ENCODE measurements around the gene HECA. TPM values are rescaled to one million over a fixed set of nuclear protein-coding genes. Genes with fewer than 3 reads are reported as not detected.
"Not testable (repeated sequence)": the region's sequence is repeated elsewhere in the genome, so short reads cannot be mapped to it uniquely, and the experiment has no call there.

HECA gene
- total and polyA plus RNA-seq, 11 donors, result 16.5 to 67.0 (median 47.9) TPM

GRCh38 chr6:139135578-139136545 lies 982 bp downstream of the HECA start:
- Histone ChIP-seq H3K9me3 (no peaks in the 10 kb centered on the region), H3K36me3 (peaks cover 0 to 3% (median 0%) of the 10 kb centered on the region in 9 donors), H3K4me3 (peak overlapping the region; percentile 47 to 98 (median 82)), H3K4me1 (peaks cover 5 to 78% (median 39%) of the 10 kb centered on the region in 12 donors), H3K27ac (peak overlapping the region; percentile 74 to 99 (median 96)), H3K27me3 (no peaks in the 10 kb centered on the region)
- WGBS, 4 donors, result 0 to 2% (median 0%) methylated on average over 37 to 76 of the region's 76 CpGs
- ATAC-seq (peak in 3 of 4 donors; percentile 41 to 62 (median 52)), DNase-seq (peak; percentile 79 to 91 (median 82))
- TF ChIP-seq, protein P1, sequence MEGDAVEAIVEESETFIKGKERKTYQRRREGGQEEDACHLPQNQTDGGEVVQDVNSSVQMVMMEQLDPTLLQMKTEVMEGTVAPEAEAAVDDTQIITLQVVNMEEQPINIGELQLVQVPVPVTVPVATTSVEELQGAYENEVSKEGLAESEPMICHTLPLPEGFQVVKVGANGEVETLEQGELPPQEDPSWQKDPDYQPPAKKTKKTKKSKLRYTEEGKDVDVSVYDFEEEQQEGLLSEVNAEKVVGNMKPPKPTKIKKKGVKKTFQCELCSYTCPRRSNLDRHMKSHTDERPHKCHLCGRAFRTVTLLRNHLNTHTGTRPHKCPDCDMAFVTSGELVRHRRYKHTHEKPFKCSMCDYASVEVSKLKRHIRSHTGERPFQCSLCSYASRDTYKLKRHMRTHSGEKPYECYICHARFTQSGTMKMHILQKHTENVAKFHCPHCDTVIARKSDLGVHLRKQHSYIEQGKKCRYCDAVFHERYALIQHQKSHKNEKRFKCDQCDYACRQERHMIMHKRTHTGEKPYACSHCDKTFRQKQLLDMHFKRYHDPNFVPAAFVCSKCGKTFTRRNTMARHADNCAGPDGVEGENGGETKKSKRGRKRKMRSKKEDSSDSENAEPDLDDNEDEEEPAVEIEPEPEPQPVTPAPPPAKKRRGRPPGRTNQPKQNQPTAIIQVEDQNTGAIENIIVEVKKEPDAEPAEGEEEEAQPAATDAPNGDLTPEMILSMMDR (IDR thresholded peaks at IDR 0.05), result peak in 5 of 12 donors; percentile 4 to 42 (median 26)
- no peak for TF ChIP-seq POLR2A (IDR thresholded peaks at IDR 0.05)
- intact Hi-C loops (cut with DNase I), result loop anchor here in 3 of 10 donors (5.0 kb wide), 3 partner anchors 149 to 156 kb away; partner anchors contain the start of genes TXLNB (in 2 of the 3) and REPS1 (in 1 of the 3)

- WGBS, 4 donors, result 37 to 50% (median 41%) methylated on average over 2 of the region's 2 CpGs
- no peak for TF ChIP-seq POLR2A (IDR thresholded peaks at IDR 0.05)
- TF ChIP-seq, protein P1 (IDR thresholded peaks at IDR 0.05), result no peak
- intact Hi-C loops (cut with DNase I), result loop anchor here in 3 of 10 donors (5.0 kb wide), 3 partner anchors 150 to 155 kb away; partner anchors contain the start of genes TXLNB (in 2 of the 3) and REPS1 (in 1 of the 3)
- no peak for DNase-seq
- peaks cover 5 to 66% (median 38%) of the 10 kb centered on the region in 12 donors for H3K4me1 ChIP-seq
- no peaks in the 10 kb centered on the region for H3K27me3 ChIP-seq
- peaks cover 0 to 4% (median 0%) of the 10 kb centered on the region in 12 donors for H3K9me3 ChIP-seq
- peaks cover 0 to 3% (median 0%) of the 10 kb centered on the region in 9 donors for H3K36me3 ChIP-seq
- peak in 1 of 4 donors; percentile 9 for ATAC-seq
- peak overlapping the region in 9 of 12 donors; percentile 63 to 98 (median 84) for H3K4me3 ChIP-seq
- H3K27ac ChIP-seq, result peak overlapping the region in 11 of 12 donors; percentile 74 to 99 (median 95)
These were observed 2.8 kb downstream of the HECA start for GRCh38 chr6:139137706-139138105.

DNA sequence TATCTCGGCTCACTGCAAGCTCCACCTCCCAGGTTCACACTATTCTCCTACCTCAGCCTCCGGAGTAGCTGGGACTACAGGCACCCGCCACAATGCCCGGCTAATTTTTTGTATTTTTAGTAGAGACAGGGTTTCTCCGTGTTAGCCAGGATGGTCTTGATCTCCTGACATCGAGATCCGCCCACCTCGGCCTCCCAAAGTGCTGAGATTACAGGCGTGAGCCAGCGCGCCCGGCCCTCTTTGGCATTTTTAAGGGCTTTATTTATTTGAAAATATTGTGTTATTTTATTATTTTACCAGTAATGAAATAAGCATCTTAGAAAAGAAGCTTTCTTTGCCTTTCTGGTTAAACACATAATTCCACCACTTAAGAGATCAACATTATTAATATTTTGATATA lies 6.0 kb downstream of the HECA start:
- H3K4me3 ChIP-seq; DNase-seq; H3K27me3 ChIP-seq; H3K36me3 ChIP-seq; H3K9me3 ChIP-seq; ATAC-seq; intact Hi-C loops (cut with DNase I): not testable (repeated sequence)
- H3K4me1 ChIP-seq, result peaks cover 5 to 77% (median 57%) of the 10 kb centered on the region in 12 donors
- 88 to 92% (median 90%) methylated on average over 12 of the region's 12 CpGs for WGBS, 4 donors
- H3K27ac ChIP-seq, result peak overlapping the region in 1 of 12 donors; percentile 2

GRCh38 chr6:139142262-139142661 lies 7.4 kb downstream of the HECA start:
- no peaks in the 10 kb centered on the region for H3K27me3 ChIP-seq
- H3K36me3 ChIP-seq, result peaks cover 0 to under 1% (median 0%) of the 10 kb centered on the region in 9 donors
- no peak for ATAC-seq
- TF ChIP-seq POLR2A (IDR thresholded peaks at IDR 0.05), result no peak
- TF ChIP-seq, protein P1 (IDR thresholded peaks at IDR 0.05), result no peak
- H3K27ac ChIP-seq, result no peak overlapping the region
- H3K9me3 ChIP-seq, result peaks cover 0 to 4% (median 0%) of the 10 kb centered on the region in 12 donors
- WGBS, 4 donors, result 81 to 94% (median 90%) methylated on average over 3 of the region's 3 CpGs
- peaks cover 7 to 81% (median 64%) of the 10 kb centered on the region in 12 donors for H3K4me1 ChIP-seq
- no peak for DNase-seq
- intact Hi-C loops (cut with DNase I), result no loop called here
- H3K4me3 ChIP-seq, result no peak overlapping the region
